Spleen (tissue), 11 donors: ENCODE results near the gene ZBTB49. TPM values are rescaled to one million over a fixed set of nuclear protein-coding genes. Genes with fewer than 3 reads are reported as not detected.
A peak's percentile ranks its signal among the peaks of the same experiment; 100 is the strongest.

Source experiments
- DNase-seq: peaks from one replicate; pipeline ENCODE4 v3.0.0-alpha.2; 2020
- H3K27ac ChIP-seq, 8 donors: fragments of 200-600 bp; sonication (generic) in 7 of 8; 1 replicate in 4 of 8; 2 replicates in 4 of 8; pipeline versions ENCODE4 v1.5.0 to v1.8.0; 2016 to 2021; ENCODE audit warnings: inconsistent platforms in 4 of 8, mild to moderate bottlenecking in 4 of 8, moderate library complexity in 1 of 8
- H3K27me3 ChIP-seq, 7 donors: fragments of 200-600 bp; sonication (generic) in 6 of 7; replicated peaks in 1 of 7; 1 replicate in 4 of 7; 2 replicates in 3 of 7; pipeline versions ENCODE4 v1.5.0 to v1.8.0; 2016 to 2021; ENCODE audit warnings: inconsistent platforms in 3 of 7, mild to moderate bottlenecking in 1 of 7
- H3K36me3 ChIP-seq, 6 donors: fragments of 200-600 bp; sonication (generic) in 5 of 6; 1 replicate in 4 of 6; 2 replicates in 2 of 6; pipeline versions ENCODE4 v1.5.0 to v1.8.0; 2016 to 2021; ENCODE audit warnings: inconsistent platforms in 2 of 6
- H3K4me1 ChIP-seq, 6 donors: fragments of 200-600 bp; sonication (generic) in 5 of 6; 1 replicate in 3 of 6; 2 replicates in 3 of 6; pipeline versions ENCODE4 v1.5.0 to v1.8.0; 2016 to 2021; ENCODE audit warnings: inconsistent platforms in 3 of 6
- H3K4me3 ChIP-seq, 8 donors: fragments of 200-600 bp; sonication (generic) in 7 of 8; 1 replicate in 4 of 8; 2 replicates in 4 of 8; pipeline versions ENCODE4 v1.5.0 to v1.8.0; 2016 to 2021; ENCODE audit warnings: inconsistent platforms in 4 of 8, mild to moderate bottlenecking in 4 of 8, moderate library complexity in 2 of 8
- H3K9me3 ChIP-seq, 8 donors: fragments of 200-600 bp; sonication (generic) in 7 of 8; 1 replicate in 4 of 8; 2 replicates in 4 of 8; pipeline versions ENCODE4 v1.5.0 to v1.8.0; 2016 to 2021; ENCODE audit warnings: inconsistent platforms in 4 of 8
- POLR2A ChIP-seq, 3 donors: fragments of 450-650 bp; IDR thresholded peaks; one replicate each; pipeline ENCODE4 v1.5.1; 2017; ENCODE audit warnings: antibody characterized with exemption in 3 of 3, mild to moderate bottlenecking in 1 of 3
- POLR2AphosphoS5 ChIP-seq, 3 donors: sonication (generic); formaldehyde crosslinking; IDR thresholded peaks; one replicate each; pipeline ENCODE4 v1.5.1; 2017; ENCODE audit warnings: antibody characterized with exemption in 3 of 3
- WGBS, 5 donors: extraction: QIAGEN DNeasy Blood & Tissue Kit in 3 of 5; methylation state at CpG; one replicate each; pipeline versions ENCODE4 v1.1.5 to v1.1.7; 2013 to 2018; 5-methylcytosine and 5-hydroxymethylcytosine counted together
- intact Hi-C: fragments of 100-400 bp; cut with DNase I; formaldehyde crosslinking; loops from one replicate; pipeline ENCODE4 v1.15.0; 2023; ENCODE audit warnings: low total_unique reads
- polyA plus RNA-seq, 3 donors: library from polyadenylated mRNA; stranded (reverse); fragments of 200-250 nt; gene quantifications; one replicate each; pipeline ENCODE4 v1.2.1, GENCODE V29; 2013
- total RNA-seq, 7 donors: library from RNA; depleted of rRNA in 3 of 7; stranded (reverse); fragments of >200 nt in 3 of 7; fragmentation: NEBNext Ultra II Directional in 4 of 7; extraction: Animal tissue kit (Norgen Biotek cat#: 25700) in 4 of 7; gene quantifications; one replicate each; pipeline versions ENCODE4 v1.1.0 to v1.2.1, GENCODE V29; 2016 to 2021
- TF ChIP-seq, protein P1 (sequence below), 11 experiments: fragments of 200-600 bp in 7 of 11; fragments of 450-650 bp in 4 of 11; sonication (generic) in 4 of 11; IDR thresholded peaks in 8 of 11; conservative IDR thresholded peaks in 3 of 11; 1 replicate in 7 of 11; 2 replicates in 4 of 11; pipeline versions ENCODE4 v1.4.0 to v1.8.0; 2016 to 2021; ENCODE audit warnings: antibody characterized with exemption in 11 of 11, inconsistent platforms in 4 of 11, mild to moderate bottlenecking in 1 of 11
- donor health status: healthy with polysubstance abuse.
- donor health status: DM: no; HTN: no; CAD: no; lungs with moderate emphysema.
- donor health status: DM: no; HTN: no; CAD: no.
- donor health status: Bipolar disorder and iron deficiency.
- donor health status: healthy.
- donor health status: DM: no; HTN: no; CAD: no.
- donor health status: DM: yes; HTN: yes; CAD: no.

Gene ZBTB49
- total and polyA plus RNA-seq, 10 donors = 2.7 to 25.4 (median 10.8) TPM

DNA sequence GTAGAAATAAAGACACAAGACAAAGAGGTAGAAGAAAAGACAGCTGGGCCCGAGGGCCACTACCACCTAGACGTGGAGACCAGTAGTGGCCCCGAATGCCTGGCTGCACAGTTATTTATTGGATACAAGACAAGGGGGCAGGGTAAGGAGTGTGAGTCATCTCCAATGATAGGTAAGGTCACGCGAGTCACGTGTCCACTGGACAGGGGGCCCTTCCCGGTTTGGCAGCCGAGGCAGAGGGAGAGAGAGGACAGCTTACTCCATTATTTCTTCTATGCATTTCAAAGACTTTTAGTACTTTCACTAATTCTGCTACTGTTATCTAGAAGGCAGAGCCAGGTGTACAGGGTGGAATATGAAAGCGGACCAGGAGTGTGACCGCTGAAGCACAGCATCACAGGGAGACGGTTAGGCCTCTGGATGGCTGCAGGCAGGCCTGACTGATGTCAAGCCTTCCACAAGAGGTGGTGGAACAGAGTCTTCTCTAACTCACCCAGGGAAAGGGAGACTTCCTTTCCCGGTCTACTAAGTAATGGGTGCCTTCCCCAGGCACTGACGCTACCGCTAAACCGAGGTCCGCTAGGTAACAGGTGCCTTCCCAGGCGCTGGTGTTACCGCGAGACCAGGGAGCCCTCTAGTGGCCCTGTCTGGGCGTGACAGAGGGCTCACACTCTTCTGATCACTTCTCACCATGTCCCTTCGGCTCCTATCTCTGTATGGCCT lies 44.9 kb downstream of the ZBTB49 start:
- Histone ChIP-seq H3K4me1 (peaks cover 0 to 23% (median 7%) of the 10 kb centered on the region in 6 donors), H3K27ac (no peak overlapping the region), H3K27me3 (no peaks in the 10 kb centered on the region), H3K36me3 (no peaks in the 10 kb centered on the region), H3K9me3 (no peaks in the 10 kb centered on the region), H3K4me3 (no peak overlapping the region)
- TF ChIP-seq, protein P1, sequence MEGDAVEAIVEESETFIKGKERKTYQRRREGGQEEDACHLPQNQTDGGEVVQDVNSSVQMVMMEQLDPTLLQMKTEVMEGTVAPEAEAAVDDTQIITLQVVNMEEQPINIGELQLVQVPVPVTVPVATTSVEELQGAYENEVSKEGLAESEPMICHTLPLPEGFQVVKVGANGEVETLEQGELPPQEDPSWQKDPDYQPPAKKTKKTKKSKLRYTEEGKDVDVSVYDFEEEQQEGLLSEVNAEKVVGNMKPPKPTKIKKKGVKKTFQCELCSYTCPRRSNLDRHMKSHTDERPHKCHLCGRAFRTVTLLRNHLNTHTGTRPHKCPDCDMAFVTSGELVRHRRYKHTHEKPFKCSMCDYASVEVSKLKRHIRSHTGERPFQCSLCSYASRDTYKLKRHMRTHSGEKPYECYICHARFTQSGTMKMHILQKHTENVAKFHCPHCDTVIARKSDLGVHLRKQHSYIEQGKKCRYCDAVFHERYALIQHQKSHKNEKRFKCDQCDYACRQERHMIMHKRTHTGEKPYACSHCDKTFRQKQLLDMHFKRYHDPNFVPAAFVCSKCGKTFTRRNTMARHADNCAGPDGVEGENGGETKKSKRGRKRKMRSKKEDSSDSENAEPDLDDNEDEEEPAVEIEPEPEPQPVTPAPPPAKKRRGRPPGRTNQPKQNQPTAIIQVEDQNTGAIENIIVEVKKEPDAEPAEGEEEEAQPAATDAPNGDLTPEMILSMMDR (IDR thresholded peaks at IDR 0.05 in 8 of 11, conservative IDR thresholded peaks at IDR 0.05 in 3 of 11) = peak; percentile 46 to 90 (median 76)
- TF ChIP-seq POLR2A (IDR thresholded peaks at IDR 0.05) = no peak
- peak; percentile 91 for DNase-seq
- WGBS, 5 donors = 51 to 56% (median 52%) methylated on average over 21 of the region's 21 CpGs
- intact Hi-C loops = loop anchor here (5.0 kb wide), 1 partner anchor 78 kb away; no protein-coding TSS in a partner anchor

- no peak for DNase-seq
- intact Hi-C loops = loop anchor here (5.0 kb wide), 1 partner anchor 81 kb away; no protein-coding TSS in a partner anchor
- no peaks in the 10 kb centered on the region for H3K36me3 ChIP-seq
- TF ChIP-seq, protein P1 (IDR thresholded peaks at IDR 0.05 in 8 of 11, conservative IDR thresholded peaks at IDR 0.05 in 3 of 11) = no peak
- TF ChIP-seq POLR2AphosphoS5 (IDR thresholded peaks at IDR 0.05) = no peak
- no peak for TF ChIP-seq POLR2A (IDR thresholded peaks at IDR 0.05)
- H3K4me3 ChIP-seq = no peak overlapping the region
- H3K9me3 ChIP-seq = no peaks in the 10 kb centered on the region
- H3K27me3 ChIP-seq = no peaks in the 10 kb centered on the region
- H3K4me1 ChIP-seq = peaks cover 0 to 15% (median 3%) of the 10 kb centered on the region in 6 donors
- H3K27ac ChIP-seq = no peak overlapping the region
- 65 to 80% (median 77%) methylated on average over 11 of the region's 11 CpGs for WGBS, 5 donors
Observed at GRCh38 chr4:4338210-4339001, 48.4 kb downstream of the ZBTB49 start.

GRCh38 chr4:4339504-4340085 lies 49.5 kb downstream of the ZBTB49 start:
- H3K27me3 ChIP-seq = no peaks in the 10 kb centered on the region
- TF ChIP-seq POLR2AphosphoS5 (IDR thresholded peaks at IDR 0.05) (no peak), POLR2A (IDR thresholded peaks at IDR 0.05) (no peak)
- TF ChIP-seq, protein P1 (IDR thresholded peaks at IDR 0.05 in 8 of 11, conservative IDR thresholded peaks at IDR 0.05 in 3 of 11) = no peak
- H3K27ac ChIP-seq = no peak overlapping the region
- WGBS, 5 donors = 56 to 71% (median 68%) methylated on average over 21 of the region's 21 CpGs
- H3K9me3 ChIP-seq = no peaks in the 10 kb centered on the region
- peak; percentile 42 for DNase-seq
- no peak overlapping the region for H3K4me3 ChIP-seq
- intact Hi-C loops = loop anchor here (5.0 kb wide), 1 partner anchor 82 kb away; no protein-coding TSS in a partner anchor
- no peaks in the 10 kb centered on the region for H3K36me3 ChIP-seq
- H3K4me1 ChIP-seq = peaks cover 0 to 7% (median 2%) of the 10 kb centered on the region in 6 donors
